ENCODE results near the gene ZBTB17. TPM values are rescaled to one million over a fixed set of nuclear protein-coding genes. Genes with fewer than 3 reads are reported as not detected.

The ZBTB17 gene
- total RNA-seq (2014; rRNA removed; shearing (Covaris generic)) (21.6 and 26.6 TPM in 2 replicates), polyA plus RNA-seq (2016; fragmentation: Nextera tagmentation; extraction: Ambion mirVana) (21.9 and 22.5 TPM in 2 replicates)
- long read RNA-seq, partial matches to known transcripts, result 2 of 5 reads
- long read RNA-seq, other reads (novel, unspliced or antisense), result 1 of 5 reads

GRCh38 chr1:15975805-15976680 is at the start of gene ZBTB17:
TSS of gene ZBTB17 (minus strand) at chr1:15976101. CDS start at chr1:15948495, 27,606 bp downstream.
- DNase-seq (ENCODE audit: low spot score), result peak; percentile 97
- peak; percentile 94 for ATAC-seq
- no peaks in the 10 kb centered on the region for H3K36me3 ChIP-seq (ENCODE audit: insufficient read depth)
- H3K4me2 ChIP-seq, result peak within 1 kb of the TSS; percentile 89
- no peaks in the 10 kb centered on the region for H4K20me1 ChIP-seq (replicated peaks; ENCODE audit: insufficient read depth)
- H3K79me2 ChIP-seq (replicated peaks; ENCODE audit: insufficient read depth), result peaks cover 23% of the 10 kb centered on the region
- Mint-ChIP-seq H3K4me3 (peak within 1 kb of the TSS; percentile 91), H3K27ac (peak within 1 kb of the TSS; percentile 75; the same call in 1 of the 2 replicates), H3K4me1 (peaks cover 13% of the 10 kb centered on the region), H3K9me3 (peaks cover 4% of the 10 kb centered on the region), H3K36me3 (ENCODE audit: low read depth) (peaks cover 10% of the 10 kb centered on the region), H3K27me3 (ENCODE audit: insufficient read depth, low read depth, poor library complexity) (peaks cover 3% of the 10 kb centered on the region)
- H3F3A ChIP-seq (replicated peaks; ENCODE audit: low read depth), result peaks cover 6% of the 10 kb centered on the region; the same call in 1 of the 2 replicates
- no peaks in the 10 kb centered on the region for H3K27me3 ChIP-seq (ENCODE audit: insufficient read depth)
- H3K4me1 ChIP-seq (ENCODE audit: insufficient read depth), result peaks cover 8% of the 10 kb centered on the region
- no peaks in the 10 kb centered on the region for H3K9me2 ChIP-seq (ENCODE audit: insufficient read depth)
- TF ChIP-seq STAT1 (IDR thresholded peaks at IDR 0.05; ENCODE audit: unreplicated experiment) (no peak), JUNB (IDR thresholded peaks at IDR 0.05; ENCODE audit: unreplicated experiment) (no peak), EZH2 (IDR thresholded peaks at IDR 0.05; ENCODE audit: low read depth, unreplicated experiment) (no peak), ZNF331 (CRISPR knock-in tag; IDR thresholded peaks at IDR 0.05; ENCODE audit: low read depth) (no peak), REST (IDR thresholded peaks at IDR 0.05; ENCODE audit: unreplicated experiment) (no peak), ZNF114 (CRISPR knock-in tag; IDR thresholded peaks at IDR 0.05) (no peak), ETS1 (IDR thresholded peaks at IDR 0.05) (peak; percentile 88), CTCF (conservative IDR thresholded peaks at IDR 0.05; ENCODE audit: low read depth in 2 of 2) (no peak), EZH2phosphoT487 (IDR thresholded peaks at IDR 0.05; ENCODE audit: unreplicated experiment) (no peak), NANOG (IDR thresholded peaks at IDR 0.05; ENCODE audit: borderline replicate concordance) (no peak), POLR2AphosphoS5 (IDR thresholded peaks at IDR 0.05; ENCODE audit: low read depth) (peak; percentile 63), CREB1 (CRISPR knock-in tag; IDR thresholded peaks at IDR 0.05; ENCODE audit: low read depth) (peak; percentile 80), ZNF462 (CRISPR knock-in tag; IDR thresholded peaks at IDR 0.05) (no peak)
- no peak within 1 kb of the TSS for H3K27ac ChIP-seq (ENCODE audit: low read depth)
- peak within 1 kb of the TSS; percentile 90 for H2AFZ ChIP-seq
- peak within 1 kb of the TSS; percentile 73 for H3K4me3 ChIP-seq

Measured in GM23338 (cell line).